ENCODE data around the gene ADCY4.

Gene ADCY4

GRCh38 chr14:24293525-24293924 is 41.3 kb downstream of the ADCY4 start:
- no peak for DNase-seq

- no peak for DNase-seq
Measured at GRCh38 chr14:24292118-24292807, 42.6 kb downstream of the ADCY4 start.

GRCh38 chr14:24291446-24292117 is 43.3 kb downstream of the ADCY4 start:
- no peak for DNase-seq

GRCh38 chr14:24290746-24291145 is 44.1 kb downstream of the ADCY4 start:
- DNase-seq: no peak

GRCh38 chr14:24289649-24290280 is 45.1 kb downstream of the ADCY4 start:
- no peak for DNase-seq

- no peak for DNase-seq
Measured at GRCh38 chr14:24286996-24287395, 47.9 kb downstream of the ADCY4 start.

- no peak for DNase-seq
Measured at GRCh38 chr14:24285351-24285750, 49.5 kb downstream of the ADCY4 start.

GRCh38 chr14:24284501-24285035 is 50.3 kb downstream of the ADCY4 start:
- DNase-seq: no peak

- DNase-seq: no peak
Measured at GRCh38 chr14:24283796-24284460, 50.9 kb downstream of the ADCY4 start.

GRCh38 chr14:24282736-24283135 is 52.1 kb downstream of the ADCY4 start:
- no peak for DNase-seq

- no peak for DNase-seq
Measured at GRCh38 chr14:24281636-24282035, 53.2 kb downstream of the ADCY4 start.

GRCh38 chr14:24280797-24281460 is 53.9 kb downstream of the ADCY4 start:
- DNase-seq: no peak

- DNase-seq: peak; percentile 71
Measured at GRCh38 chr14:24279301-24280186, 55.3 kb downstream of the ADCY4 start.

- no peak for DNase-seq
Measured at GRCh38 chr14:24278424-24278823, 56.4 kb downstream of the ADCY4 start.

- DNase-seq: peak; percentile 11
Measured at GRCh38 chr14:24277606-24278321, 57.1 kb downstream of the ADCY4 start.

GRCh38 chr14:24277071-24277470 is 57.8 kb downstream of the ADCY4 start:
- no peak for DNase-seq

- DNase-seq: peak; percentile 61
Measured at GRCh38 chr14:24274101-24274543, 60.7 kb downstream of the ADCY4 start.

- no peak for DNase-seq
Measured at GRCh38 chr14:24273422-24273998, 61.4 kb downstream of the ADCY4 start.

GRCh38 chr14:24272467-24272866 is 62.4 kb downstream of the ADCY4 start:
- no peak for DNase-seq

GRCh38 chr14:24271834-24272263 is 63.0 kb downstream of the ADCY4 start:
- DNase-seq: no peak

All from CD4-positive, alpha-beta T cell treated with Interleukin-12 subunit alpha and Interleukin-12 subunit beta, for 1 hour (primary cell).